ENCODE results near the gene UBE2I. TPM values are rescaled to one million over a fixed set of nuclear protein-coding genes. Genes with fewer than 3 reads are reported as not detected.

Gene UBE2I
- total RNA-seq, 1 donor from 2014 or later: 105 TPM

DNA sequence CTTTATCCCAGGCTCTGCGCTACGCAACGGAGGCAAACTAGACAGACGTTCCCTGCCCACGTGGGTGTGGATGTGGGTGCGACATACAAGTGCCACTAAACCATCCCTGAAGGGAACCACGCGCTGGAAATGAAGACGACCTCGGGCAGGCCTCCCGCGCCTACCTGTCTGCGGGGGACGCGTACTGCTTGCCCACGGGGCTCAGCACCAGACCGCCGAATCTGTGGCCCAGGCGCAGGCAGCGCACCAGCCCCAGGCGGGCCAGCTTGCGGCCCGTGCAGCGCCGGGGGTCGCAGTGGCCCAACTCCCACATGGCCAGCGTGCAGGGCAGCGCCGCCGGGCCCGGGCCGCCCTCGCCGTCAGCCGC, 41.8 kb downstream of the UBE2I start:
- H3K4me3 Mint-ChIP-seq (ENCODE audit: unreplicated experiment): peak overlapping the region; percentile 73
- H3K4me1 Mint-ChIP-seq (ENCODE audit: low read depth): peaks cover 40% of the 10 kb centered on the region
- H3K27ac Mint-ChIP-seq (ENCODE audit: unreplicated experiment): no peak overlapping the region
- no peak for DNase-seq (ENCODE audit: low spot score)
- H3K27me3 Mint-ChIP-seq (ENCODE audit: low read depth): no peaks in the 10 kb centered on the region
- H3K9me3 Mint-ChIP-seq (ENCODE audit: low read depth): no peaks in the 10 kb centered on the region
- TF ChIP-seq, protein P1, sequence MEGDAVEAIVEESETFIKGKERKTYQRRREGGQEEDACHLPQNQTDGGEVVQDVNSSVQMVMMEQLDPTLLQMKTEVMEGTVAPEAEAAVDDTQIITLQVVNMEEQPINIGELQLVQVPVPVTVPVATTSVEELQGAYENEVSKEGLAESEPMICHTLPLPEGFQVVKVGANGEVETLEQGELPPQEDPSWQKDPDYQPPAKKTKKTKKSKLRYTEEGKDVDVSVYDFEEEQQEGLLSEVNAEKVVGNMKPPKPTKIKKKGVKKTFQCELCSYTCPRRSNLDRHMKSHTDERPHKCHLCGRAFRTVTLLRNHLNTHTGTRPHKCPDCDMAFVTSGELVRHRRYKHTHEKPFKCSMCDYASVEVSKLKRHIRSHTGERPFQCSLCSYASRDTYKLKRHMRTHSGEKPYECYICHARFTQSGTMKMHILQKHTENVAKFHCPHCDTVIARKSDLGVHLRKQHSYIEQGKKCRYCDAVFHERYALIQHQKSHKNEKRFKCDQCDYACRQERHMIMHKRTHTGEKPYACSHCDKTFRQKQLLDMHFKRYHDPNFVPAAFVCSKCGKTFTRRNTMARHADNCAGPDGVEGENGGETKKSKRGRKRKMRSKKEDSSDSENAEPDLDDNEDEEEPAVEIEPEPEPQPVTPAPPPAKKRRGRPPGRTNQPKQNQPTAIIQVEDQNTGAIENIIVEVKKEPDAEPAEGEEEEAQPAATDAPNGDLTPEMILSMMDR (IDR thresholded peaks at IDR 0.05): no peak
- peaks cover 2% of the 10 kb centered on the region for H3K36me3 Mint-ChIP-seq (ENCODE audit: low read depth)

DNA sequence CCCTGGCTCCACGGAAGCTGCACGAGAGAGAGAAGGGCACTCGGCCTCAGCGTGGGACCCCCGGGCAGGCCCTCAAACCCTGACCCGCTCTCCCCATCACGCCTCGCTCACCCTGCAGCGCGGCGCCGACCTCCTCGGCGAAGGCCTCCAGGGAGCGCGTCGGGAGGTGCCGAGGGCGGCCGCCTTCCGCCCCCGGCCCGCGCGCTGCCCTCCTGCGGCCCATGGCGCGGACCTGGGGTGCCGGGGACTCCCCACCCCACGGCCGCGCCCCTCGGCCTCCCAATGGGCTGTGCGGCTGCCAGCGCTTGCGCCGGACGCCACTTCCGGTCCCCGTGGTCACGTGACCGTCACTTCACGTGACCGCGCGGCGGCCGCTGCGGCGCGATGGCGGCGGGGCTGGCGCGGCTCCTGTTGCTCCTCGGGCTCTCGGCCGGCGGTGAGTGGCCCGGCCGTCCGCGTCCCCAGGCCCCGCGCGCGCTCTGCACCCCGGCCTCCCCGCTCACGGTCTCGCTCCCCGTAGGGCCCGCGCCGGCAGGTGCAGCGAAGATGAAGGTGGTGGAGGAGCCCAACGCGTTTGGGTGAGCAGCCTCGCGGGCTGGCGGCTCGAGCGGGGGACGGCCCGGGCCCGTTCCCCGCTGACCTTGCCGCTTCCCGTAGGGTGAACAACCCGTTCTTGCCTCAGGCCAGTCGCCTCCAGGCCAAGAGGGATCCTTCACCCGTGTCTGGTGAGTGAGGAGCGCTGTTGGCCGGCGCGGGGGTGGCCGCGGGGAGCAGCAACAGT, 42.3 kb downstream of the UBE2I start, which contains the start of the genes GNPTG and TSR3:
TSS of gene GNPTG (plus strand) at position 350 of the 781 bp plus-strand sequence. CDS start at position 385, 35 bp downstream.
TSS of gene TSR3 (minus strand) at position 297 of the 781 bp plus-strand sequence. CDS start at position 223, 74 bp downstream.
- Mint-ChIP-seq H3K27ac (ENCODE audit: unreplicated experiment) (peak within 1 kb of the TSS; percentile 84), H3K4me1 (ENCODE audit: low read depth) (peaks cover 40% of the 10 kb centered on the region), H3K36me3 (ENCODE audit: low read depth) (peaks cover 2% of the 10 kb centered on the region), H3K4me3 (ENCODE audit: unreplicated experiment) (peak within 1 kb of the TSS; percentile 87), H3K27me3 (ENCODE audit: low read depth) (no peaks in the 10 kb centered on the region), H3K9me3 (ENCODE audit: low read depth) (no peaks in the 10 kb centered on the region)
- no peak for DNase-seq (ENCODE audit: low spot score)
- TF ChIP-seq, protein P1 (IDR thresholded peaks at IDR 0.05): no peak

DNA sequence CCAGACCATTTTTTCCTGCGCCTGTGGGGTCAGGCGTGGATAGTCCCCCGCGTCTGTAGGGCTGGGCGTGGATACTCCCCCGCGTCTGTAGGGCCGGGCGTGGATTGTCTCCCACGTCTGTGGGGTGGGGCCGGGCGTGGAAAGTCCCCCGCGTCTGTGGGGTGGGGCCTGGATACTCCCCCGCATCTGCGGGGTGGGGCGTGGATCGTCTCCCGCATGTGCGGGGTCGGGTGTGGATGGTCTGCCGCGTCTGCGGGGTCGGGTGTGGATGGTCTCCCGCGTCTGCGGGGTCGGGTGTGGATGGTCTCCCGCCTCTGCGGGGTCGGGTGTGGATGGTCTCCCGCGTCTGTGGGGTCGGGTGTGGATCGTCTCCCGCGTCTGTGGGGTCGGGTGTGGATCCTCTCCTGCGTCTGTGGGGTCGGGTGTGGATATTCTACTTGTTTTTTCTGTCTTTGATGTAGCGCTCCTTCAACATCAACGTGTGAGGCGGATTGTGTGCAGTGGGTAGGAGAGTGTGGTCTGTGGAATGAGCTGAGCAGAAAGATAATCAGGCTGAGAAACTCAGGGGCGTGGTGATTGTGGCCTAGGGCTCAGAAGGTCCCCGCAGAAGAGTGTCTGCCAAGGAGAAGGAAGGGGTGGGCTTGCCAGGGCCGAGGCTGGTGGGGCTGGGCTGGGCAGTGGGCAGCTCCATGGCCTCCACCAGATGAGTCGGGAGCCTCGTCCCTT, 45.5 kb downstream of the UBE2I start:
- TF ChIP-seq, protein P1 (IDR thresholded peaks at IDR 0.05): no peak
- DNase-seq (ENCODE audit: low spot score): no peak
- no peak overlapping the region for H3K27ac Mint-ChIP-seq (ENCODE audit: unreplicated experiment)
- H3K9me3 Mint-ChIP-seq (ENCODE audit: low read depth): no peaks in the 10 kb centered on the region
- H3K4me3 Mint-ChIP-seq (ENCODE audit: unreplicated experiment): no peak overlapping the region
- peaks cover 2% of the 10 kb centered on the region for H3K36me3 Mint-ChIP-seq (ENCODE audit: low read depth)
- no peaks in the 10 kb centered on the region for H3K27me3 Mint-ChIP-seq (ENCODE audit: low read depth)
- peaks cover 46% of the 10 kb centered on the region for H3K4me1 Mint-ChIP-seq (ENCODE audit: low read depth)

DNA sequence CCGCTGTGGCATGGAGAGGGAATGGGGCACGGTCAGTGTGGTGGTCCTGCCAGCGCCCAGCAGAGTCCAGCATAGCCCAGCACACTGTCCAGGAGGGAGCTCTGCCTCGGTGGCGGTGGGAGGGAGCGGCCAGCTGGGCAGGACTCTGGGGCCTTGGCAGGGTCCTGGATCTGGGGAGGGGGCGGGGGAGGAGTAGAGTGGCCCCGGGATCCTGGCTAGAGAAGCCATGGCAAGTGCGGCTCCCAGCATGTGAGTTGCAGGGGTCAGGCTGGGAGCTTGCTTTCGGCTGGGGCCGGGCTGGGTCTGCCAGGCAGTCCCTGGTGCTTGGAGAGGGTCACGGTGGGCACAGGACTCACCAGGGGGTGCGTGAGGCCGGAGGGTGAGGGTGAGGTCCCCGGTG, 46.2 kb downstream of the UBE2I start:
- Mint-ChIP-seq H3K27me3 (ENCODE audit: low read depth) (no peaks in the 10 kb centered on the region), H3K9me3 (ENCODE audit: low read depth) (no peaks in the 10 kb centered on the region), H3K36me3 (ENCODE audit: low read depth) (no peaks in the 10 kb centered on the region), H3K27ac (ENCODE audit: unreplicated experiment) (no peak overlapping the region), H3K4me1 (ENCODE audit: low read depth) (peaks cover 40% of the 10 kb centered on the region), H3K4me3 (ENCODE audit: unreplicated experiment) (no peak overlapping the region)
- TF ChIP-seq, protein P1 (IDR thresholded peaks at IDR 0.05): no peak
- no peak for DNase-seq (ENCODE audit: low spot score)

DNA sequence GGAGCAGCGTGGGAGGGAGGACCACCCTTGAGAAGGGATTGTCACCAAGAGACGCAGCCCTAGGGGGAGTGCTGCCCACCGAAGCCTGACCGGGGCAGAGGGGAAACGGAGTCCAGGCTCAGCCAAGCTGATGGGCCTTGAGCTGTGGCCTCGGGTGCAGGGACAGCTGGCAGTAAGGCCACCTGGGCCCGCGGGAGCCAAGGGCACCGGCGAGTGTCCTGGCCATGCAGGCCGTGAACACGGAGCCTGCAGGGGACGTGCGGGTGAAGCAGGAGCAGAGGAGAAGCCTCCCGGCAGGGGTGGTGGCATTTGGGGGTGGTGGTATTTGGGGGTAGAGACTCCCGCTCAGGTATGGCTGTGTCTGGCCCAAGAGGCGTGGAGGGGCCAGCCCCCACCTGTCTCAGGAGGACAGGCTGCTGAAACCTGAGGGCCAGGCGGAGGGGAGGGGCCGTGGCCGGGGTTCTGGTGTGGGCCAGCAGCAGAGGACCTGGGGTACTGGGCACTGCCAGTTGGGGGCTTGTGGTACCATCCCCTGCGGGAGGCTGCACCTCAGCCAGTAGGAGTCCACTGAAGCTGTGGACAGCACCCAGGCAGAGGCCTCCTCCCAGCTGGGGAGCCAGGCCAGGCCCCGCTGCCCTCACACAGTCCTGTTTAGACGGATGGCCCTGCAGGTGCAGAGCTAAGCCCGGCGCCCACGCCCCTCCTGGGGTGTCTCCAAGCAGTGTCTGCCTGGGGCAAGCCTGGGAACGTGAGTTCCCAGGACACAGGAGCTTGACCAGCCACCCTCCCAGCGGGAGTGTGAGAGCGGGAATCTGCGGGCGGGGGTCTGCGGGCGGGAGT, 46.8 kb downstream of the UBE2I start:
- DNase-seq (ENCODE audit: low spot score): no peak
- H3K27me3 Mint-ChIP-seq (ENCODE audit: low read depth): no peaks in the 10 kb centered on the region
- no peak overlapping the region for H3K4me3 Mint-ChIP-seq (ENCODE audit: unreplicated experiment)
- H3K9me3 Mint-ChIP-seq (ENCODE audit: low read depth): no peaks in the 10 kb centered on the region
- H3K36me3 Mint-ChIP-seq (ENCODE audit: low read depth): no peaks in the 10 kb centered on the region
- TF ChIP-seq, protein P1 (IDR thresholded peaks at IDR 0.05): no peak
- peaks cover 34% of the 10 kb centered on the region for H3K4me1 Mint-ChIP-seq (ENCODE audit: low read depth)
- no peak overlapping the region for H3K27ac Mint-ChIP-seq (ENCODE audit: unreplicated experiment)
